Hepatocyte (in vitro differentiated cells): Measurements from ENCODE around the gene ELAVL4. TPM values are rescaled to one million over a fixed set of nuclear protein-coding genes. Genes with fewer than 3 reads are reported as not detected.

Source experiments
- DNase-seq: peaks from one replicate; pipeline ENCODE4 v3.0.0-alpha.2; 2016; ENCODE audit warnings: low spot score
- H2AFZ ChIP-seq: fragments of 200-600 bp; sonication (generic); 2 replicates; pipeline ENCODE4 v1.6.0; 2016; ENCODE audit warnings: antibody characterized with exemption, mild to moderate bottlenecking
- H3K27ac ChIP-seq: fragments of 200-600 bp; sonication (generic); 2 replicates; pipeline ENCODE4 v1.5.1; 2016; ENCODE audit warnings: mild to moderate bottlenecking
- H3K27me3 ChIP-seq: fragments of 200-600 bp; sonication (generic); 2 replicates; pipeline ENCODE4 v1.6.1; 2016
- H3K36me3 ChIP-seq: fragments of 200-600 bp; sonication (generic); replicated peaks from 2 replicates; pipeline ENCODE4 v1.5.1; 2016; ENCODE audit warnings: low read depth; ENCODE audit not compliant: insufficient read depth
- H3K4me1 ChIP-seq: fragments of 200-600 bp; sonication (generic); 2 replicates; pipeline ENCODE4 v1.5.1; 2016; ENCODE audit warnings: mild to moderate bottlenecking, moderate library complexity; ENCODE audit not compliant: insufficient read depth
- H3K4me2 ChIP-seq: fragments of 200-600 bp; sonication (generic); 2 replicates; pipeline ENCODE4 v1.6.0; 2016
- H3K4me3 ChIP-seq: fragments of 200-600 bp; sonication (generic); 2 replicates; pipeline ENCODE4 v1.5.1; 2016; ENCODE audit warnings: mild to moderate bottlenecking
- H3K79me2 ChIP-seq: fragments of 200-600 bp; sonication (generic); 2 replicates; pipeline ENCODE4 v1.6.0; 2017; ENCODE audit warnings: mild to moderate bottlenecking
- H3K9me2 ChIP-seq: fragments of 200-600 bp; sonication (generic); replicated peaks from 2 replicates; pipeline ENCODE4 v1.6.0; 2017; ENCODE audit warnings: mild to moderate bottlenecking; ENCODE audit not compliant: insufficient read depth
- H3K9me3 ChIP-seq: fragments of 200-600 bp; sonication (generic); 2 replicates; pipeline ENCODE4 v1.5.1; 2016; ENCODE audit warnings: low read depth, mild to moderate bottlenecking
- H4K20me1 ChIP-seq: fragments of 200-600 bp; sonication (generic); 2 replicates; pipeline ENCODE4 v1.6.0; 2016; ENCODE audit warnings: mild to moderate bottlenecking; ENCODE audit not compliant: insufficient read depth, poor library complexity, severe bottlenecking
- EZH2 ChIP-seq: fragments of 200-600 bp; sonication (generic); IDR thresholded peaks from 2 replicates; pipeline ENCODE4 v1.6.1; 2016; ENCODE audit warnings: antibody characterized with exemption, mild to moderate bottlenecking, borderline replicate concordance
- EZH2phosphoT487 ChIP-seq: fragments of 200-600 bp; sonication (generic); IDR thresholded peaks from one replicate; pipeline ENCODE4 v1.6.1; 2018; ENCODE audit warnings: antibody characterized with exemption, mild to moderate bottlenecking, low read depth, moderate library complexity; ENCODE audit not compliant: unreplicated experiment, severe bottlenecking
- WGBS: methylation state at CpG from one replicate; pipeline ENCODE4 v1.1.6; 2016; ENCODE audit warnings: low lambda C conversion rate; ENCODE audit errors: missing lambda C conversion rate; 5-methylcytosine and 5-hydroxymethylcytosine counted together
- polyA plus RNA-seq: library from polyadenylated mRNA; unstranded; fragments of >200 nt; fragmentation: Nextera tagmentation; extraction: Ambion mirVana; gene quantifications from 2 replicates; pipeline ENCODE4 v1.2.1, GENCODE V29; 2016
- total RNA-seq: library from RNA; depleted of rRNA; stranded (reverse); fragments of >200 nt; gene quantifications from 2 replicates; pipeline ENCODE4 v1.2.3, GENCODE V29; 2014
- TF ChIP-seq, protein P1 (sequence below): fragments of 200-600 bp; sonication (generic); IDR thresholded peaks from 2 replicates; pipeline ENCODE4 v1.5.1; 2016; ENCODE audit warnings: antibody characterized with exemption, mild to moderate bottlenecking; ENCODE audit not compliant: poor library complexity

Gene ELAVL4
- total and polyA plus RNA-seq, 2 experiments from 2014 or later = 0.07 to 0.08 TPM

DNA sequence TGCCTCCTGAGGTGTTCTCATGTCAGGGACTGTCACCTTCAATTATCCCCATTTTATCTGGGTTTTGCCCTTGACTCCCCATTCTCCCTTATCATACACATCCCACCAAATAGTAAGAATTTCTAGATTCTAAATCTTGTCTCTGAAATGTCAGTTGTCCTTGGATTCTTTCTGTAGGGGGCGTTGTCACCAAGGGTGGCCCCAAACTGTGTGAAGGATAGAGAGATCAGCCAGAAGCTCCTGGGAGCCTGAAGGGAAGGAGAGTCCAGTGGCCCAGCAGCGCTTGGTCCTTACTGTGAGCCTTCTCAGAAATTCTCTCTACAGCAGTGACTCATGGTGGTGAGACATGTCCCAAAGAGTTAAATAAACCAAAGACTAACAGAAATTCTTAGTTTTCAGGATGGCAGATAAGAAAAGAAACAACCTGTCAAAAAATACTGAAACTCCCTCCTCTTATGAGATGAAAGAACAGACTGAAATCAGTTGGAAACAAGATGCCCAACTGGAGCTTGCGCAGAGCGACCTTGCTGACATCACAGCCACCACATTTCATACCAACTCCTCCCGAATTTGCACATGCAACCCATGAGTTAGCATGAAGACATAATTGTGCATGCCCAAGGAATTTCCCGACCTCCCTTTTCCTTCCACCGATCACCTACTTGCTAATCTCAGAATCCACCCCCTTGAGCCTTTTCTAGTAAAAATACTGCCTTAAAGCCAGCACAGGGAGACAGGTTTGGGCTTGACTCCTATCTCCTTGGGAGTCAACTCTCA is 109.8 kb downstream of the ELAVL4 start:
- Histone ChIP-seq H3K4me1 (no peaks in the 10 kb centered on the region), H4K20me1 (no peaks in the 10 kb centered on the region), H3K9me2 (no peaks in the 10 kb centered on the region), H3K27me3 (no peaks in the 10 kb centered on the region), H3K4me3 (no peak overlapping the region), H3K27ac (no peak overlapping the region), H3K79me2 (no peaks in the 10 kb centered on the region), H3K4me2 (no peak overlapping the region), H3K36me3 (no peaks in the 10 kb centered on the region), H3K9me3 (no peaks in the 10 kb centered on the region), H2AFZ (no peak overlapping the region)
- TF ChIP-seq EZH2phosphoT487 (no peak), EZH2 (no peak)
- TF ChIP-seq, protein P1, sequence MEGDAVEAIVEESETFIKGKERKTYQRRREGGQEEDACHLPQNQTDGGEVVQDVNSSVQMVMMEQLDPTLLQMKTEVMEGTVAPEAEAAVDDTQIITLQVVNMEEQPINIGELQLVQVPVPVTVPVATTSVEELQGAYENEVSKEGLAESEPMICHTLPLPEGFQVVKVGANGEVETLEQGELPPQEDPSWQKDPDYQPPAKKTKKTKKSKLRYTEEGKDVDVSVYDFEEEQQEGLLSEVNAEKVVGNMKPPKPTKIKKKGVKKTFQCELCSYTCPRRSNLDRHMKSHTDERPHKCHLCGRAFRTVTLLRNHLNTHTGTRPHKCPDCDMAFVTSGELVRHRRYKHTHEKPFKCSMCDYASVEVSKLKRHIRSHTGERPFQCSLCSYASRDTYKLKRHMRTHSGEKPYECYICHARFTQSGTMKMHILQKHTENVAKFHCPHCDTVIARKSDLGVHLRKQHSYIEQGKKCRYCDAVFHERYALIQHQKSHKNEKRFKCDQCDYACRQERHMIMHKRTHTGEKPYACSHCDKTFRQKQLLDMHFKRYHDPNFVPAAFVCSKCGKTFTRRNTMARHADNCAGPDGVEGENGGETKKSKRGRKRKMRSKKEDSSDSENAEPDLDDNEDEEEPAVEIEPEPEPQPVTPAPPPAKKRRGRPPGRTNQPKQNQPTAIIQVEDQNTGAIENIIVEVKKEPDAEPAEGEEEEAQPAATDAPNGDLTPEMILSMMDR = no peak
- 61% methylated on average over 7 of the region's 7 CpGs for WGBS
- no peak for DNase-seq

DNA sequence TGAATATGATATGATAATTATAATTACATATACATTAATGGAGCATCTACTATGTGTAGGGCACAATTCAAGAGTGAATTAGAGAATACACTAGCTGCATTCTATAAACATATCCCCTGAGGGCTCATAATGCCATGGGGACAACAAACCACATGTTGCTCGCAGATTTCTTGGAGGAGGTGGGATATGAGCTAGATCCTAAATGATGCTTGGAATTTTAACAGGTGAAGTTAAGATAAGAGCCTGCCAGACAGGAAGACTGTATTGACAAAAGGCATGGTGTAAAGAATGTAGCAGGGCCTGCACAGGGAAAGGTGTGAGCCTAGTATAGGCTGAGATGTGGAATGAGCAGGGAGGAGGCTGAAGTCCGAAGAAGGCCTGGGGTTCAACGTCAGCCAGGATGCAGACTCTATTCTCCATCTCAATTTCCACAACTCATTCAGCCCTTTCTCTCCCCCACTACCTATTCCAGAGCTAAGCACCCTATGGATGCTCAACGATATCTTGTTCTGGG is 120.2 kb downstream of the ELAVL4 start:
- Histone ChIP-seq H3K27me3 (no peaks in the 10 kb centered on the region), H3K27ac (no peak overlapping the region), H4K20me1 (no peaks in the 10 kb centered on the region), H3K36me3 (no peaks in the 10 kb centered on the region), H3K4me3 (no peak overlapping the region), H3K4me1 (no peaks in the 10 kb centered on the region), H3K79me2 (no peaks in the 10 kb centered on the region), H3K4me2 (no peak overlapping the region), H3K9me3 (no peaks in the 10 kb centered on the region), H3K9me2 (no peaks in the 10 kb centered on the region), H2AFZ (no peak overlapping the region)
- WGBS = 47% methylated on average over 4 of the region's 4 CpGs
- DNase-seq = no peak
- TF ChIP-seq, protein P1 = no peak
- TF ChIP-seq EZH2phosphoT487 = no peak
- TF ChIP-seq EZH2 = no peak

DNA sequence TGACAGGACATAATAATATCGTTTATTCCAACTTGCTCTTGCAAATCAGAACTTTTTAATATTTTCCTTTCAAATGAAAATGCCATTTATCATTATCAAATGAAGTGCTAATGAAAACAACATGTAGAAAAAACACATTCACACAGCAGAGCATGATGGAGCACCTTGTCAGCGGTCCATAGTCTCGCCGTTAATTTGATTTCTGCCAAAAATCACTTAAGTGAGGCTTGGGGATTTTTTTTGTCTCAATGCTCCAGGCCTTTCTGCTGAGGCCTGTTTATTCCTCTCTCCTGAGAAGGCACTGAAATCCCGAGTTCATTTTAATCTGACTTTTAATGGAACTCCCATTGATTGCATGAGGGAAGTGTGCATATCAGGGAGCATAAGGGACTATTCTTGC is 122.5 kb downstream of the ELAVL4 start:
- Histone ChIP-seq H2AFZ (no peak overlapping the region), H4K20me1 (no peaks in the 10 kb centered on the region), H3K36me3 (no peaks in the 10 kb centered on the region), H3K4me1 (no peaks in the 10 kb centered on the region), H3K79me2 (no peaks in the 10 kb centered on the region), H3K4me3 (no peak overlapping the region), H3K27ac (no peak overlapping the region), H3K9me2 (no peaks in the 10 kb centered on the region), H3K27me3 (no peaks in the 10 kb centered on the region), H3K4me2 (no peak overlapping the region), H3K9me3 (no peaks in the 10 kb centered on the region)
- DNase-seq = no peak
- TF ChIP-seq, protein P1 = no peak
- no peak for TF ChIP-seq EZH2phosphoT487
- no peak for TF ChIP-seq EZH2
- 68% methylated on average over 5 of the region's 5 CpGs for WGBS
